CD4-positive, alpha-beta T cell (primary cell): ENCODE measurements around the gene E2F6. TPM values are rescaled to one million over a fixed set of nuclear protein-coding genes. Genes with fewer than 3 reads are reported as not detected.

ENCODE experiments used
- ATAC-seq: fragments of 200-7000 bp; cut with Tn5 transposase; one replicate; pipeline ENCODE4 v1.10.0; 2022; ENCODE audit warnings: mild to moderate bottlenecking; ENCODE audit not compliant: poor library complexity
- CTCF ChIA-PET: fragments of 350-600 bp; sonication (Branson Sonifier 250); formaldehyde crosslinking; loops from one replicate; lab custom pipeline; 2021; ENCODE audit warnings: antibody characterized with exemption, inconsistent platforms; lab: Charles Lee
- POLR2A ChIA-PET: fragments of 350-600 bp; sonication (Branson Sonifier 250); formaldehyde crosslinking; loops from one replicate; lab custom pipeline; 2021; ENCODE audit warnings: antibody characterized with exemption, inconsistent platforms; lab: Charles Lee
- DNase-seq, 14 experiments: peaks; one replicate each; pipeline ENCODE4 v3.0.0-alpha.2; 2013 to 2020; ENCODE audit warnings: mixed read lengths in 2 of 14
- H3K27ac ChIP-seq, 2 donors: one replicate each; pipeline versions ENCODE4 v1.5.1 to v1.7.0; 2013; ENCODE audit warnings: low read length in 2 of 2, low read depth in 1 of 2, mild to moderate bottlenecking in 1 of 2
- H3K27me3 ChIP-seq, 2 experiments: 1 replicate in 1 of 2; 2 replicates in 1 of 2; pipeline versions ENCODE4 v1.6.1 to v1.7.0; 2013; ENCODE audit warnings: low read length in 2 of 2, control low read depth in 1 of 2, mild to moderate bottlenecking in 1 of 2, moderate library complexity in 1 of 2; ENCODE audit not compliant: insufficient read depth in 2 of 2, control insufficient read depth in 1 of 2
- H3K36me3 ChIP-seq: one replicate; pipeline ENCODE4 v1.6.1; 2013; ENCODE audit warnings: low read length, control low read depth; ENCODE audit not compliant: insufficient read depth
- H3K4me1 ChIP-seq: one replicate; pipeline ENCODE4 v1.6.1; 2013; ENCODE audit warnings: low read length, control low read depth; ENCODE audit not compliant: insufficient read depth
- H3K4me3 ChIP-seq: one replicate; pipeline ENCODE4 v1.5.1; 2013; ENCODE audit warnings: mild to moderate bottlenecking, low read length, moderate library complexity
- H3K9me3 ChIP-seq, 2 experiments: 1 replicate in 1 of 2; 2 replicates in 1 of 2; pipeline versions ENCODE4 v1.6.1 to v1.7.0; 2013; ENCODE audit warnings: low read length in 2 of 2, mild to moderate bottlenecking in 2 of 2, control low read depth in 1 of 2, moderate library complexity in 1 of 2; ENCODE audit not compliant: control insufficient read depth in 1 of 2, insufficient read depth in 1 of 2
- H3K27ac Mint-ChIP-seq: one replicate; pipeline ENCODE4 v1.8.0; 2020; ENCODE audit warnings: mixed read lengths
- H3K27me3 Mint-ChIP-seq: one replicate; pipeline ENCODE4 v1.8.0; 2021; ENCODE audit warnings: mixed read lengths
- H3K36me3 Mint-ChIP-seq: one replicate; pipeline ENCODE4 v1.8.0; 2021; ENCODE audit warnings: low read depth, mixed read lengths
- H3K4me1 Mint-ChIP-seq: one replicate; pipeline ENCODE4 v1.8.0; 2021; ENCODE audit warnings: low read depth, mixed read lengths
- H3K4me3 Mint-ChIP-seq: one replicate; pipeline ENCODE4 v1.8.0; 2020; ENCODE audit warnings: mild to moderate bottlenecking, mixed read lengths
- H3K9me3 Mint-ChIP-seq: one replicate; pipeline ENCODE4 v1.8.0; 2020; ENCODE audit warnings: mixed read lengths
- intact Hi-C, 2 experiments: fragments of 100-400 bp; cut with DNase I in 1 of 2; cut with micrococcal nuclease in 1 of 2; formaldehyde crosslinking; loops; one replicate each; pipeline versions ENCODE4 v1.15.1 to v1.9.0; 2023 to 2025; cut with DNase I, micrococcal nuclease
- total RNA-seq, 174 experiments: library from RNA in 2 of 174; stranded (reverse) in 2 of 174; gene quantifications; one replicate each; pipeline ENCODE4 v1.2.3 and lab custom pipeline; 2021 to 2026
- TF ChIP-seq, protein P1 (sequence below): fragments of 200-600 bp; IDR thresholded peaks from one replicate; pipeline ENCODE4 v1.8.0; 2022; ENCODE audit warnings: antibody characterized with exemption, mild to moderate bottlenecking

Gene E2F6
- total RNA-seq, 2 experiments from 2014 or later = 3.5 to 4.2 TPM

DNA sequence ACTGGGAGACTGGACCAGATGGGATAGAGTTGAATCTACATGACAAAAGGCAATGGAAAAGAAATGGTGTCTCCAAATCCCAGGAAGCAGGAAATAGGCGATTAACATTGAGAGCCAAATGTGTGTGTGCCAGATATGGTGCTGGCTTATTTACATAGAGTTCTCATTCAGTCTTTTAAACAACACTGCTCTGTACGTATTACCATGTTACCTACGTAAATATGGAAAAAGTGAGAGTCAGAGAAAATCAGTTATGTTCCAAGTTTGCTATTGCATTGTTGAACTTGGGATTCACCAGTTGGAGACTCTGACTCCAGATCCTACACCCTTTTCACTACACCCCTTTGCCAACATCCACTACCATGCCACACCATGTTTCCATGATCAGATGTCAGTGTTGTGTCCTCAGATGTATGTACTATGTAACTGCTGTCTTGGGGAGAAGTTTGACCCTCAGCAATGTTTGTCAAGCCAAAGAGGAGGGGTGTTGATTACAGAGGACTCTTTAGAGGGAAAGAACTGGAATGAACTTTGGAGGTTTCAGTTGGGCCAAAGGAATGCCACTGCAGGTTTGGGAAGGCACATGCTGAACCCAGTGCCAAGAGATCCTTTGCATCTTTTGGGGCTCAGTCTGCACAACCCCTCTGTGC is 48.2 kb upstream of the E2F6 start:
- H3K27me3 Mint-ChIP-seq = peaks cover 33% of the 10 kb centered on the region

DNA sequence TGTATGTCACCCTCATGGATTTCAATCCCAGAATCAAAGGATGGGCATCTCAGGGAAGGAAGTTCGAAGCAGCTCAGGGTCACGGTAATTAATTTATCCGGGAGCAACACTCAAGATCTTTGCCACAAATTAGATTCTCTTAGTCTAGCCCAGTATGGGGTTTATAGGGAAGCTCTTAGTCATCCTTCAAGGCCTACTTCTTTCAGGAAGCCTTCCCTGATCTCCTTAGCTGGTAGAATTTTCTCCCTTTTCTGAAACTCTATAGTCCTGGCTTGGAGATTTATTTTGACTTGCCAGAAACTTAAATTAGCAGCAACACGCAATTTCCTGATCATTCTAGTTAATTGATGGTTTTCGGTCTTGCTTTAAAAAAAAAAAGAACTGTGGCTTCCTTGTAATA is 47.4 kb upstream of the E2F6 start:
- no peak overlapping the region for H3K4me3 Mint-ChIP-seq
- DNase-seq (no peak), ATAC-seq (no peak)
- Histone ChIP-seq H3K27me3 (peaks cover 0 to 14% of the 10 kb centered on the region in 2 experiments), H3K4me3 (no peak overlapping the region), H3K4me1 (no peaks in the 10 kb centered on the region), H3K9me3 (peaks cover 0 to 7% of the 10 kb centered on the region in 2 experiments), H3K36me3 (no peaks in the 10 kb centered on the region), H3K27ac (no peak overlapping the region)
- ChIA-PET CTCF (interaction anchor here (1.5 kb wide), 1 partner anchor 22 kb away, joined by 3 read pairs; no protein-coding TSS in a partner anchor), POLR2A (no interaction called here)
- no peaks in the 10 kb centered on the region for H3K4me1 Mint-ChIP-seq
- intact Hi-C loops = no loop called here
- no peaks in the 10 kb centered on the region for H3K36me3 Mint-ChIP-seq
- peaks cover 33% of the 10 kb centered on the region for H3K27me3 Mint-ChIP-seq
- TF ChIP-seq, protein P1, sequence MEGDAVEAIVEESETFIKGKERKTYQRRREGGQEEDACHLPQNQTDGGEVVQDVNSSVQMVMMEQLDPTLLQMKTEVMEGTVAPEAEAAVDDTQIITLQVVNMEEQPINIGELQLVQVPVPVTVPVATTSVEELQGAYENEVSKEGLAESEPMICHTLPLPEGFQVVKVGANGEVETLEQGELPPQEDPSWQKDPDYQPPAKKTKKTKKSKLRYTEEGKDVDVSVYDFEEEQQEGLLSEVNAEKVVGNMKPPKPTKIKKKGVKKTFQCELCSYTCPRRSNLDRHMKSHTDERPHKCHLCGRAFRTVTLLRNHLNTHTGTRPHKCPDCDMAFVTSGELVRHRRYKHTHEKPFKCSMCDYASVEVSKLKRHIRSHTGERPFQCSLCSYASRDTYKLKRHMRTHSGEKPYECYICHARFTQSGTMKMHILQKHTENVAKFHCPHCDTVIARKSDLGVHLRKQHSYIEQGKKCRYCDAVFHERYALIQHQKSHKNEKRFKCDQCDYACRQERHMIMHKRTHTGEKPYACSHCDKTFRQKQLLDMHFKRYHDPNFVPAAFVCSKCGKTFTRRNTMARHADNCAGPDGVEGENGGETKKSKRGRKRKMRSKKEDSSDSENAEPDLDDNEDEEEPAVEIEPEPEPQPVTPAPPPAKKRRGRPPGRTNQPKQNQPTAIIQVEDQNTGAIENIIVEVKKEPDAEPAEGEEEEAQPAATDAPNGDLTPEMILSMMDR = no peak
- no peak overlapping the region for H3K27ac Mint-ChIP-seq
- H3K9me3 Mint-ChIP-seq = no peaks in the 10 kb centered on the region

More for the DNA sequence above, 48.2 kb upstream of the E2F6 start:
- intact Hi-C loops = no loop called here
- Histone ChIP-seq H3K27ac (no peak overlapping the region), H3K4me3 (no peak overlapping the region), H3K9me3 (peaks cover 0 to 12% of the 10 kb centered on the region in 2 experiments), H3K36me3 (no peaks in the 10 kb centered on the region), H3K4me1 (no peaks in the 10 kb centered on the region), H3K27me3 (peaks cover 0 to 14% of the 10 kb centered on the region in 2 experiments)
- Mint-ChIP-seq H3K9me3 (no peaks in the 10 kb centered on the region), H3K4me1 (no peaks in the 10 kb centered on the region), H3K4me3 (no peak overlapping the region), H3K27ac (no peak overlapping the region), H3K36me3 (no peaks in the 10 kb centered on the region)
- CTCF ChIA-PET = no interaction called here
- DNase-seq (no peak), ATAC-seq (no peak)
- TF ChIP-seq, protein P1 = no peak
- POLR2A ChIA-PET = no interaction called here

DNA sequence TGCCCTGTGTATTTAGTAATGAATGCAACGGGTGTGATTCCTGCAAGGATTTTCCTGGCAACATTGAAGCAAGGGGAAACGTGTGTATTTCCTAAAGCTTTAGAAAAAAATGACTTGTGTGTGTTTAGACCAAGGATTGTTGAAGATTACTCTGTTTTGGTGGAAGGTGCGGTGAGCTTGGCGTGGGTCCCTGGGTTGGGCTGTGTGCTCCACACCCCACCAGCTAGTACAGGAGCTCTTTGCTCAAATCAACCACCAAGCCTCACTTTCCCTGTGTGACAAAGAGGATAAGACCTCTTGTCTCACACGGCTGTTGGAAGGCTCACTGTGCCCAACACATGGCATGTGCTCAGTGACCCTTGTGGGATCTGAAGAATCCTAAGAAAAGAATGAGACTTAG is 46.5 kb upstream of the E2F6 start:
- intact Hi-C loops = no loop called here

More for the DNA sequence above, 46.5 kb upstream of the E2F6 start:
- TF ChIP-seq, protein P1 = no peak
- ATAC-seq (no peak), DNase-seq (no peak)
- Mint-ChIP-seq H3K36me3 (no peaks in the 10 kb centered on the region), H3K4me1 (no peaks in the 10 kb centered on the region), H3K27me3 (peaks cover 28% of the 10 kb centered on the region), H3K9me3 (no peaks in the 10 kb centered on the region), H3K27ac (no peak overlapping the region), H3K4me3 (no peak overlapping the region)
- Histone ChIP-seq H3K9me3 (peaks cover 0 to 7% of the 10 kb centered on the region in 2 experiments), H3K4me1 (no peaks in the 10 kb centered on the region), H3K36me3 (no peaks in the 10 kb centered on the region), H3K27me3 (peaks cover 0 to 14% of the 10 kb centered on the region in 2 experiments), H3K27ac (no peak overlapping the region), H3K4me3 (no peak overlapping the region)
- ChIA-PET POLR2A (no interaction called here), CTCF (interaction anchor here (1.5 kb wide), 1 partner anchor 21 kb away, joined by 3 read pairs; no protein-coding TSS in a partner anchor)
